ENCODE measurements around the gene EEFSEC.

EEFSEC gene

GRCh38 chr3:128364808-128365360 lies 211.6 kb downstream of the EEFSEC start:
- in situ Hi-C loops (cut with MboI; ENCODE audit: low sequenced_read_pairs) = no loop called here

GRCh38 chr3:128366136-128366535 lies 212.9 kb downstream of the EEFSEC start:
- in situ Hi-C loops (cut with MboI; ENCODE audit: low sequenced_read_pairs) = no loop called here

GRCh38 chr3:128366652-128367051 lies 213.4 kb downstream of the EEFSEC start:
- in situ Hi-C loops (cut with MboI; ENCODE audit: low sequenced_read_pairs) = no loop called here

- in situ Hi-C loops (cut with MboI; ENCODE audit: low sequenced_read_pairs) = no loop called here
Measured at GRCh38 chr3:128367221-128367620, 213.9 kb downstream of the EEFSEC start.

GRCh38 chr3:128367761-128368160 lies 214.5 kb downstream of the EEFSEC start:
- in situ Hi-C loops (cut with MboI; ENCODE audit: low sequenced_read_pairs) = no loop called here

GRCh38 chr3:128368626-128369025 lies 215.3 kb downstream of the EEFSEC start:
- in situ Hi-C loops (cut with MboI; ENCODE audit: low sequenced_read_pairs) = no loop called here

- in situ Hi-C loops (cut with MboI; ENCODE audit: low sequenced_read_pairs) = no loop called here
Measured at GRCh38 chr3:128369121-128369703, 215.9 kb downstream of the EEFSEC start.

- in situ Hi-C loops (cut with MboI; ENCODE audit: low sequenced_read_pairs) = no loop called here
Measured at GRCh38 chr3:128369881-128370642, 216.8 kb downstream of the EEFSEC start.

GRCh38 chr3:128372281-128372680 lies 219.0 kb downstream of the EEFSEC start:
- in situ Hi-C loops (cut with MboI; ENCODE audit: low sequenced_read_pairs) = no loop called here

GRCh38 chr3:128372707-128373533 lies 219.6 kb downstream of the EEFSEC start:
- in situ Hi-C loops (cut with MboI; ENCODE audit: low sequenced_read_pairs) = no loop called here

- in situ Hi-C loops (cut with MboI; ENCODE audit: low sequenced_read_pairs) = no loop called here
Measured at GRCh38 chr3:128374746-128375445, 221.6 kb downstream of the EEFSEC start.

- in situ Hi-C loops (cut with MboI; ENCODE audit: low sequenced_read_pairs) = no loop called here
Measured at GRCh38 chr3:128376516-128376915, 223.2 kb downstream of the EEFSEC start.

GRCh38 chr3:128378631-128379347 lies 225.5 kb downstream of the EEFSEC start:
- in situ Hi-C loops (cut with MboI; ENCODE audit: low sequenced_read_pairs) = no loop called here

GRCh38 chr3:128379367-128380160 lies 226.3 kb downstream of the EEFSEC start:
- in situ Hi-C loops (cut with MboI; ENCODE audit: low sequenced_read_pairs) = no loop called here

- in situ Hi-C loops (cut with MboI; ENCODE audit: low sequenced_read_pairs) = no loop called here
Measured at GRCh38 chr3:128380295-128380694, 227.0 kb downstream of the EEFSEC start.

- in situ Hi-C loops (cut with MboI; ENCODE audit: low sequenced_read_pairs) = no loop called here
Measured at GRCh38 chr3:128380719-128381118, 227.4 kb downstream of the EEFSEC start.

- in situ Hi-C loops (cut with MboI; ENCODE audit: low sequenced_read_pairs) = no loop called here
Measured at GRCh38 chr3:128381609-128382008, 228.3 kb downstream of the EEFSEC start.

- in situ Hi-C loops (cut with MboI; ENCODE audit: low sequenced_read_pairs) = no loop called here
Measured at GRCh38 chr3:128382221-128382807, 229.0 kb downstream of the EEFSEC start.

Data from hTERT RPE-1 (cell line).